Tibial nerve (tissue), 3 donors: ENCODE results near the gene DBNDD2.

ENCODE experiments used
- CTCF ChIP-seq, 5 experiments: fragments of 200-600 bp in 3 of 5; fragments of 450-650 bp in 2 of 5; sonication (generic) in 3 of 5; IDR thresholded peaks; one replicate each; pipeline ENCODE4 v1.5.1; 2016 to 2019; ENCODE audit warnings: antibody characterized with exemption in 5 of 5, mild to moderate bottlenecking in 3 of 5, moderate library complexity in 2 of 5
- POLR2A ChIP-seq, 2 donors: fragments of 450-650 bp; IDR thresholded peaks; one replicate each; pipeline ENCODE4 v1.6.1; 2017; ENCODE audit warnings: antibody characterized with exemption in 2 of 2, mild to moderate bottlenecking in 2 of 2, moderate library complexity in 2 of 2

DNA sequence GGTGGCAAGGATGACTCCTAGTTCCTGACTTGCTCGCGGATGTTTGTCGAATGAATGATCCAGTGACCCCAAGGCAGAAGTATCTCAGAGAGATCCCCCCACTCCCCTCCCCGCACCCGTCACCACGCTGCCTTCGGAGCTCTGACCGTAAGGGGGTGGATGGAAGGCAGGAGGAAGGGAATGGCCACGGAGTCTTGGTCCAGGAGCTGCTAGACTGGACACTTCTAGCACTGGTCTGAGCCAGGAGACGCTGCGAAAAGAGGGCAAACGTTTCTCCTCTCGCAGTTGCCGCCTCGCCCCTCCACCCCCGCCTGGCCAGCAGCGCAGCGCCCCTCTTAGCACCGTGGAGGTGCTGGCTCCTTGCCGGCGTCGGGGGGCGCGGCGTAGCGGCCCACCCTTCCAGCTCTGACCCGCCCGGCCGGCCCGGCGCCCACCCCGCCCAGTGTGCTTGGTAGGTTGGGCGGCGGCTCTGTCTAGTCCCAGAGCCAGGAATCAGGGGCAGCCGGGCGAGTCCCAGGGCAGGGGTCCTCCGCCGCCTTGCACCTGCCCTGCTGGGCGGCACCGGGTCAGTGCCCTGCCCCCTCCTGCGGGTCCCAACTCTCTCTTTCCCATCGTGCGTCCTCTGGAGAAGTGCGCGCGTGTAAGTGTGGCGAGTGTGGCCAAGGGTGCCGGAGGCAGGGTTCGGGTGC is 2.4 kb upstream of the DBNDD2 start:
- TF ChIP-seq CTCF (IDR thresholded peaks at IDR 0.05) (no peak), POLR2A (IDR thresholded peaks at IDR 0.05) (no peak)
